Measurements from ENCODE around the gene EIF2S1. TPM values are rescaled to one million over a fixed set of nuclear protein-coding genes. Genes with fewer than 3 reads are reported as not detected.
A peak's percentile ranks its signal among the peaks of the same experiment; 100 is the strongest.

EIF2S1 gene
- polyA plus RNA-seq, 1 donor from 2014 or later = 124 TPM

DNA sequence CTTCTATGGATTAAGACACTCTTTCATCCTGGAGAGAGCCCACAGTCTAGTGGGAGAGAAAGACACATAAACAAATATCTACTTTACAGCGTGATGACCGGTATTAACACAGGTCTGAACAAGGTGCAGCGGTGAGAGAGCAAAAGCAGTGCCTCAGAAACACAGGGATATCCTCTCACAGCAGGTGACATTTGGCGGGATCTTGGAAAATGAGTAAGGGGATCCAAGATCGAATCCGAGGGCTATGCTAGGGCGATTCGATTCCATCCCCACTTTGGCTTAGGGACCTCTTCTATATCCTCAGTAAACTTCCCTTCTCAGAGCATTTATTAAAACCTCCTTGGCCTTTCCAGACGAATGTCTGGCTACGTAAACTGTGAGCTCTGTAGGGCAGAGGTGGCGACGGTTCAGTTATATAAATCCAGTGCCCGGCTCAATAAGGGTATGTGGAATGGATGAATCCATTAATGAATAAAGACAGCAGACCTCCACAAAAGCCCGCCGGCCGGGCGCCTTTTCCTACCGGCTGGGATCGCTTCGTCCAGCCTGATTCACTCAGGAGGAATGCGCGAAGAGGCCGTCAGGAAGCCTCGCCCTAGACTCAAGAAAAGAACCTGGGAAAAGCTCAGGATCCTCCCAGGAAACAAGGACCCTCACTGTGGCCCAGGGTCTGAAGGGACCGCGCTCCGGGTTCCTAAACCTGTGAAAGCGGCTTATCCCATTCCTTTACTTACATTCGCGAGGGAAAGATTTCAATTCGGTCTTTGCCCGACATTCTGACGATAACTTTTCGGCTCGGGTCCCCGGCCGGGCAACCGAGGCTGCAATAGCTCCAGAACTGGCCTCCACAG is 979 bp upstream of the EIF2S1 start:
- peaks cover 5% of the 10 kb centered on the region for H3K36me3 Mint-ChIP-seq
- H3K4me3 Mint-ChIP-seq = peak overlapping the region; percentile 93 to 99 (median 98)
- peak overlapping the region; percentile 96 to 98 (median 98) for H3K27ac Mint-ChIP-seq
- H3K4me1 Mint-ChIP-seq = peaks cover 34 to 52% (median 35%) of the 10 kb centered on the region in 3 donors
- no peaks in the 10 kb centered on the region for H3K9me3 Mint-ChIP-seq
- H3K27me3 Mint-ChIP-seq = no peaks in the 10 kb centered on the region

GRCh38 chr14:67360470-67361206 is 510 bp downstream of the EIF2S1 start:
- no peaks in the 10 kb centered on the region for H3K9me3 Mint-ChIP-seq
- peak overlapping the region; percentile 96 to 98 (median 98) for H3K27ac Mint-ChIP-seq
- H3K36me3 Mint-ChIP-seq = peaks cover 3% of the 10 kb centered on the region
- peak overlapping the region; percentile 93 to 99 (median 98) for H3K4me3 Mint-ChIP-seq
- no peaks in the 10 kb centered on the region for H3K27me3 Mint-ChIP-seq
- H3K4me1 Mint-ChIP-seq = peaks cover 34 to 54% (median 35%) of the 10 kb centered on the region in 3 donors

GRCh38 chr14:67365476-67365875 is 5.3 kb downstream of the EIF2S1 start:
- no peaks in the 10 kb centered on the region for H3K27me3 Mint-ChIP-seq
- peaks cover 6% of the 10 kb centered on the region for H3K36me3 Mint-ChIP-seq
- H3K9me3 Mint-ChIP-seq = no peaks in the 10 kb centered on the region
- peaks cover 24 to 34% (median 26%) of the 10 kb centered on the region in 3 donors for H3K4me1 Mint-ChIP-seq
- no peak overlapping the region for H3K27ac Mint-ChIP-seq
- no peak overlapping the region for H3K4me3 Mint-ChIP-seq

DNA sequence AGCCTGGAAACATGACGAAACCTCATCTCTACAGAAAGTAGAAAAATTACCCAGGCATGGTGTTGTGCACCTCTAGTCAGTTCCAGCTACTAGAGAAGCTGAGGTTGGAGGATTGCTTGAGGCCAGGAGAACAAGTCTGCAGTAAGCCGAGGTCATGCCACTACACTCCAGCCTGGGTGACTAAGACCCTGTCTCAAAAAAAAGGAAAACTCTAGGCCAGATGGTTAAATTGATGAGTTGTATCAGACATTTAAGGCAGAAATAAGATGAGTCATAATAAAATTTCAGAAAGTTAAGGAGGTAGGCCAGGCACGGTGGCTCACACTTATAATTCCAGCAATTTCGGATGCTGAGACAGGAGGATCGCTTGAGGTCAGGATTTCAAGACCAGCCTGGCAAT is 10.7 kb downstream of the EIF2S1 start:
- Mint-ChIP-seq H3K9me3 (no peaks in the 10 kb centered on the region), H3K27ac (peak overlapping the region in 1 of 3 donors; percentile 0), H3K36me3 (peaks cover 7% of the 10 kb centered on the region), H3K27me3 (no peaks in the 10 kb centered on the region), H3K4me1 (peaks cover 2 to 16% (median 13%) of the 10 kb centered on the region in 3 donors), H3K4me3 (no peak overlapping the region)

DNA sequence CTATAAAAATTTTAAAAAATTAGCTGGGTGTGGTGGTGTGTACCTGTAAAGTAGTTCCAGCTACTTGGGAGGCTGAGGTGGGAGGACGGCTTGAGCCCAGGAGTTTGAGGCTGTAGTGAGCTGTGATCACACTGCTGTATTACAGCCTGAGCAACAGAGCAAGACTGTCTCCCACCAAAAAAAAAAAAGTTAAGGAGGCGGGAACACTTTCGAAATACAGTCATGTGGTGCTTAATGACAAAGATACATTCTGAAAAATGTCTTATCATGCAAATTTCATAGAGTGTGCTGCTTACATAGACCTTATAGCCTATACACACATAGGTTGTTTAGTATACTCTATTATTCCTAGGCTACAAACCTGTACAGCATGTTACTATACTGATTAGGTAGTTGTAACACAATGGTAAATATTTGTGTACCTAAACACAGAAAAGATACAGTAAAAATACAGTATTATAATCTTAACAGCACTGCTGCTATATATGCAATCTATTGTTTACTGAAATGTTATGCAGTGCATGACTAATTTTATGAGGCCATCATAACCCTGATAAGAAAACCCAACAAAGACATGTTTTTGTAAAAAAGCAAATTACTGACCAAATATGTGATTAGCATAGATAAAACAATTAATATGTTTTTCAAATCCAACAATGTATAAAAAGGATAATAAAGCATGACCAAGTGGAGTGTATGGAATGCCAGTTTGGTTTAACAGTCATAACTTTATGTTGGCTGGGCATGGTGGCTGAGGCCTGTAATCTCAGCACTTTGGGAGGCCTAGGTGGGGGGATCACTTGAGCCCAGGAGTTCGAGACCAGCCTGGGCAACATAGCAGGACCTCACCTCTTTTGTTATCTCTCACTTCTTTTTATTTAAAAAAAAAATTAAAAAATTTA is 11.4 kb downstream of the EIF2S1 start:
- no peak overlapping the region for H3K4me3 Mint-ChIP-seq
- no peaks in the 10 kb centered on the region for H3K27me3 Mint-ChIP-seq
- peaks cover 2 to 15% (median 12%) of the 10 kb centered on the region in 3 donors for H3K4me1 Mint-ChIP-seq
- H3K27ac Mint-ChIP-seq = peak overlapping the region in 1 of 3 donors; percentile 0
- no peaks in the 10 kb centered on the region for H3K9me3 Mint-ChIP-seq
- peaks cover 7% of the 10 kb centered on the region for H3K36me3 Mint-ChIP-seq

- H3K27ac Mint-ChIP-seq = no peak overlapping the region
- no peaks in the 10 kb centered on the region for H3K9me3 Mint-ChIP-seq
- no peaks in the 10 kb centered on the region for H3K27me3 Mint-ChIP-seq
- no peak overlapping the region for H3K4me3 Mint-ChIP-seq
- H3K36me3 Mint-ChIP-seq = peaks cover 7% of the 10 kb centered on the region
- peaks cover 1 to 10% (median 7%) of the 10 kb centered on the region in 3 donors for H3K4me1 Mint-ChIP-seq
Measured at GRCh38 chr14:67372833-67373232, 12.7 kb downstream of the EIF2S1 start.

DNA sequence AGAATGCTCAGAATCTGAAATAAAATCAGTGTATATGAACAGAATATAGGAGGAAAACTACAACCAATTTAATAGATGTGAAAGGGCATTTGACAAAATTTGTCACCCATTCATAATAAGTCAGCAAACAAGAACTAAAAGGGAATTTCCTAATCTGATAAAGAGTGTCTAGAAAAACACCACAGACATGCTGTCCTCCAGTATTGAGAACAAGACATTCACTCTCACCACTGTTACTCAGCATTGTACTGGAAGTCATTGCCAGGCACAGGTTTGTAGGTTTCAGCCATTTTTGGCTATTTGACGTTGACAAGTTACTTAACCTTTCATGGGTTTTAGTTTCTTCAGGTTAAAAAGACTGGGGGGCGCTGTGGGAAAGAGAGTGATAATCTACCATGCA is 13.2 kb downstream of the EIF2S1 start:
- Mint-ChIP-seq H3K27ac (peak overlapping the region in 1 of 3 donors; percentile 3), H3K4me3 (no peak overlapping the region), H3K36me3 (peaks cover 7% of the 10 kb centered on the region), H3K9me3 (no peaks in the 10 kb centered on the region), H3K4me1 (peaks cover 0 to 10% (median 7%) of the 10 kb centered on the region in 3 donors), H3K27me3 (no peaks in the 10 kb centered on the region)

DNA sequence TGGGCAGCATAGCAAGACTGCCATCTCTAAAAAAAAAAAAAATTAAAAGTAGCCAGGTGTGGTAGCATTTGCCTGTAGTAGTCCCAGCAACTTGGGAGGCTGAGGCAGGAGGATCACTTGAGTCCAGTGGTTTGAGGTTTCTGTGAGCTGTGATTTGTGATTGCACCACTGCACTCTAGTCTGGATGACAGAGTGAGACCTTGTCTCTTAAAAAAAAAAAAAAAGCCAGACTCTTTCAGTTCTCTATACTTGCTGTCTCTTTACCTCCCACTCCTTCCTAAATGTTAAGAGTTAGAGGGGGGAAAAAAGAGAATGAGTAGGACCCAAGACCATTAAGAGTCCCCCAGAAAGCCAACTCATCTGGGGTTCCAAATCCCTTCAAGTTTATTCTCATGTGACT is 17.8 kb downstream of the EIF2S1 start:
- Mint-ChIP-seq H3K36me3 (peaks cover 5% of the 10 kb centered on the region), H3K4me3 (no peak overlapping the region), H3K27me3 (no peaks in the 10 kb centered on the region), H3K9me3 (no peaks in the 10 kb centered on the region), H3K27ac (no peak overlapping the region), H3K4me1 (peaks cover 0 to 5% (median under 1%) of the 10 kb centered on the region in 3 donors)

DNA sequence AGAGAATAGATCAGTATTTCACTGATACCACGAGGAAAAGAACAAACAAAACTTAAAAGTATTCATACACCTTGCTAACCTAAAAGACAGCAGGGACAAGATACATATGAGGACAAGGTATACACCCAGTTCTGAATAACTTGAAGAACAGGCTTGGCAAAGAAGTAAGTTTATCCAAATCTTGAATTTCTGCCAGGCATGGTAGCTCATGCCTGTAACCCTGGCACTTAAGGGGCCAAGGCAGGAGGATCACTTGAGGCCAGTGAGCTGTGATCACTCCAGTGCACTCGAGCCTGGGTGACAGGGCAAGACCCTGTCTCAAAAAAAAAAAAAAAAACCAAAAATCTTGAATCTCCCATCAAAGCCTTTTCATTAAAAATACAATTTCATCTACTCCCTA is 25.0 kb downstream of the EIF2S1 start:
- H3K27ac Mint-ChIP-seq = peak overlapping the region in 1 of 3 donors; percentile 31
- no peaks in the 10 kb centered on the region for H3K36me3 Mint-ChIP-seq
- H3K4me1 Mint-ChIP-seq = no peaks in the 10 kb centered on the region
- H3K4me3 Mint-ChIP-seq = no peak overlapping the region
- H3K9me3 Mint-ChIP-seq = no peaks in the 10 kb centered on the region
- H3K27me3 Mint-ChIP-seq = no peaks in the 10 kb centered on the region

DNA sequence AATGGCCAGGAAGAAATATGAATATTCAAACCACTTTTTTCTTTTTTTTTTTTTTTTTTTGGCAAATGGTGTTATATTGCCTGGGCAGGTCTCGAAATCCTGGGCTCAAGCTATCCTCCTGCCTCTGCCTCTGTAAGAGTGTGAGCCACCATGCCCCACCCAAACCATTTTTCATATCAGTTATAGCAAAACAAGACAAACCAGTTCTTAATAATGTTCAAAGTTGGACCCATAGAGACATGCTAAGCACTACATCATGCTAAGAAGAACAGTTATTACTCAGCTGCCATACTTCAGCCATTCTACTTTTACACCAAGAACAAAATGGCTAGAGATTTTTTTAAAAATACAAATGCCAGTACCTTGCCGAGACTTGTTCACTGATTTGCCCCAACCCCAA is 25.5 kb downstream of the EIF2S1 start:
- Mint-ChIP-seq H3K4me3 (peak overlapping the region in 1 of 4 donors; percentile 38), H3K9me3 (no peaks in the 10 kb centered on the region), H3K36me3 (no peaks in the 10 kb centered on the region), H3K27me3 (no peaks in the 10 kb centered on the region), H3K4me1 (no peaks in the 10 kb centered on the region), H3K27ac (no peak overlapping the region)

- Mint-ChIP-seq H3K9me3 (no peaks in the 10 kb centered on the region), H3K27me3 (no peaks in the 10 kb centered on the region), H3K4me1 (no peaks in the 10 kb centered on the region), H3K27ac (no peak overlapping the region), H3K4me3 (no peak overlapping the region), H3K36me3 (no peaks in the 10 kb centered on the region)
Measured at GRCh38 chr14:67387195-67387594, 27.1 kb downstream of the EIF2S1 start.

GRCh38 chr14:67389275-67389674 is 29.1 kb downstream of the EIF2S1 start:
- no peaks in the 10 kb centered on the region for H3K4me1 Mint-ChIP-seq
- H3K36me3 Mint-ChIP-seq = no peaks in the 10 kb centered on the region
- no peak overlapping the region for H3K27ac Mint-ChIP-seq
- no peaks in the 10 kb centered on the region for H3K9me3 Mint-ChIP-seq
- H3K27me3 Mint-ChIP-seq = no peaks in the 10 kb centered on the region
- H3K4me3 Mint-ChIP-seq = no peak overlapping the region

DNA sequence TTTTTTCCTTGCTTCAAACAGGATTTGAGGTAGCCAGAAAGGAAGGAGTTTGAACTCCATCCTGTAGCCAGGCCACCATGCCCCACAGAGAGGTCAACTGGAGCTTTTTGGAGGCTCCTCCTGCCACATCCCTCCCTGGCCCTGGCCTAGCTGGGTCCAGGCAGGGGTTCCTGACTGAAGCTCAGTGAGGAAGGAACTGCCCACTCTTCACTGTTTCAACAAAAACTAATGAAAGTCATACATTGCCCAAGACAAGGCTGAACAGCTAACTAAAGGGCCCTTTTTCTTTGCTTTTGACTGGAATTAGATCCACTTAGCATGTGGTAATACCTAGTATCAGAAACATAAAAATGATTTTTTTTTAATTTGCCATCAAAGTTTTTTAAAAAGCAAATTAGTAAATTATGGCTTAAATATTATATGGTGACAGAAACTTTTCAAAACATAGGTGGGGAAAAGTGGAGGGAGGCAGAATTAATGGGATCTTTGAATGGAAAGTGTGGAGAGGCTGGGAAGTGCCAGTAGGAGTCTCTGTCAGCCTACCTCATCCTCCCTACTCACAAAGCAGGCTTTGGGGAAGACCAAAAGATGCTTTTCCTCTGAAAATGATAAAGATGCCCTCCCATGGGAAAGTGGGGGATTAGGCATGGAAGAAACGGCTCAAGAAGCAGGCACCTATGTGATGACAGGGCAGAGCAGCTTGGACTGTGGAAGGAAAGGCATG is 29.8 kb downstream of the EIF2S1 start:
- H3K27ac Mint-ChIP-seq = no peak overlapping the region
- no peaks in the 10 kb centered on the region for H3K9me3 Mint-ChIP-seq
- no peaks in the 10 kb centered on the region for H3K27me3 Mint-ChIP-seq
- H3K4me1 Mint-ChIP-seq = no peaks in the 10 kb centered on the region
- H3K36me3 Mint-ChIP-seq = no peaks in the 10 kb centered on the region
- H3K4me3 Mint-ChIP-seq = no peak overlapping the region

DNA sequence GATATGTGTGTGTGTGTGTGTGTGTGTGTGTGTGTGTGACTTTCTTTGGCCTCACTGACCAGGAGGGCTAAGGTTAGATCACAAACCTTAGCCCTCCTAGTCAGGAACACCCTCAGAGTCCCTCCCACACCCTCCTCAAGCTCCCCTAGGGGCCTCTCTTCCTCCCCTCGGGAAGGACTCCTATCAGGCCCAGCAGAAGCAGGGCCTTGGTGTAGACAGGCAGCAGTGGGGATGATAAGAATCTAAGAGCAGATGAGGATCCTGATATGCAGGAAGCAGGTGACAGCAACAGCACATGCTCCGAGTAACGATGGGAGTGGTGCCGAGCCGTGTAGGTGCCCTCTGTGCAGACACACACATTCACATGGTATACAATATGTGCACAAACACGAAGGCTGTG is 31.1 kb downstream of the EIF2S1 start:
- Mint-ChIP-seq H3K4me3 (no peak overlapping the region), H3K4me1 (no peaks in the 10 kb centered on the region), H3K9me3 (no peaks in the 10 kb centered on the region), H3K27me3 (no peaks in the 10 kb centered on the region), H3K27ac (no peak overlapping the region), H3K36me3 (peaks cover 1% of the 10 kb centered on the region)

Data from IgD-negative memory B cell (primary cell).